ENCODE data around the gene SLC10A3.
A peak's percentile ranks its signal among the peaks of the same experiment; 100 is the strongest.

Gene SLC10A3

GRCh38 chrX:154482786-154483185, 7.6 kb downstream of the SLC10A3 start:
- no peak for DNase-seq

GRCh38 chrX:154481911-154482601, 8.4 kb downstream of the SLC10A3 start:
- DNase-seq, result no peak

GRCh38 chrX:154481195-154481594, 9.2 kb downstream of the SLC10A3 start:
- DNase-seq, result no peak

- DNase-seq, result peak; percentile 82
These were observed 11.5 kb downstream of the SLC10A3 start, which contains the start of gene LAGE3 for GRCh38 chrX:154478728-154479622. LAGE3 (minus strand) TSS chrX:154479281; CDS start chrX:154478915, 366 bp downstream.

- DNase-seq, result no peak
These were observed 12.4 kb downstream of the SLC10A3 start for GRCh38 chrX:154477891-154478477.

GRCh38 chrX:154476821-154477220, 13.6 kb downstream of the SLC10A3 start:
- no peak for DNase-seq

GRCh38 chrX:154473683-154474082, 16.7 kb downstream of the SLC10A3 start:
- no peak for DNase-seq

- no peak for DNase-seq
These were observed 17.5 kb downstream of the SLC10A3 start for GRCh38 chrX:154472685-154473632.

GRCh38 chrX:154471839-154472684, 18.4 kb downstream of the SLC10A3 start:
- no peak for DNase-seq

- no peak for DNase-seq
These were observed 19.4 kb downstream of the SLC10A3 start for GRCh38 chrX:154470914-154471568.

GRCh38 chrX:154470434-154470833, 20.0 kb downstream of the SLC10A3 start:
- DNase-seq, result no peak

- DNase-seq, result no peak
These were observed 20.5 kb downstream of the SLC10A3 start for GRCh38 chrX:154469880-154470279.

- DNase-seq, result no peak
These were observed 21.3 kb downstream of the SLC10A3 start for GRCh38 chrX:154469114-154469513.

- no peak for DNase-seq
These were observed 22.2 kb downstream of the SLC10A3 start for GRCh38 chrX:154468217-154468616.

- no peak for DNase-seq
These were observed 22.9 kb downstream of the SLC10A3 start for GRCh38 chrX:154467556-154467955.

- DNase-seq, result no peak
These were observed 23.5 kb downstream of the SLC10A3 start for GRCh38 chrX:154466907-154467306.

GRCh38 chrX:154466036-154466435, 24.4 kb downstream of the SLC10A3 start:
- no peak for DNase-seq

GRCh38 chrX:154465601-154466000, 24.8 kb downstream of the SLC10A3 start:
- DNase-seq, result no peak

- no peak for DNase-seq
These were observed 25.5 kb downstream of the SLC10A3 start for GRCh38 chrX:154464806-154465365.

- no peak for DNase-seq
These were observed 26.7 kb downstream of the SLC10A3 start for GRCh38 chrX:154463611-154464220.
